ENCODE data around the gene DIRAS2. TPM values are rescaled to one million over a fixed set of nuclear protein-coding genes. Genes with fewer than 3 reads are reported as not detected.

Gene DIRAS2
- total RNA-seq, 2 experiments from 2014 or later: not detected

- H3K9me3 Mint-ChIP-seq: no peaks in the 10 kb centered on the region
- POLR2A ChIA-PET: no interaction called here
- CTCF ChIA-PET: interaction anchor here (0.6 kb wide), 1 partner anchor 112 kb away, joined by 4 read pairs; no protein-coding TSS in a partner anchor
- intact Hi-C loops (cut with micrococcal nuclease): loop anchor here (5.0 kb wide), 1 partner anchor 415 kb away; no protein-coding TSS in a partner anchor
- peaks cover 35% of the 10 kb centered on the region for H3K27me3 Mint-ChIP-seq
- H3K27ac Mint-ChIP-seq: no peak overlapping the region
- H3K4me3 Mint-ChIP-seq: no peak overlapping the region
- no peaks in the 10 kb centered on the region for H3K36me3 Mint-ChIP-seq
- peaks cover 3% of the 10 kb centered on the region for H3K4me1 Mint-ChIP-seq (ENCODE audit: low read depth)
- no peak for DNase-seq
Observed at GRCh38 chr9:90641884-90642487, 638 bp downstream of the DIRAS2 start.

GRCh38 chr9:90641086-90641485 lies 1.5 kb downstream of the DIRAS2 start:
- Mint-ChIP-seq H3K27ac (no peak overlapping the region), H3K4me3 (no peak overlapping the region), H3K9me3 (no peaks in the 10 kb centered on the region), H3K27me3 (peaks cover 32% of the 10 kb centered on the region), H3K36me3 (no peaks in the 10 kb centered on the region), H3K4me1 (ENCODE audit: low read depth) (peaks cover 3% of the 10 kb centered on the region)
- intact Hi-C loops (cut with micrococcal nuclease): loop anchor here (5.0 kb wide), 1 partner anchor 414 kb away; no protein-coding TSS in a partner anchor
- POLR2A ChIA-PET: no interaction called here
- no peak for DNase-seq
- CTCF ChIA-PET: no interaction called here

GRCh38 chr9:90640361-90640760 lies 2.3 kb downstream of the DIRAS2 start:
- Mint-ChIP-seq H3K36me3 (no peaks in the 10 kb centered on the region), H3K4me3 (no peak overlapping the region), H3K27ac (no peak overlapping the region), H3K4me1 (ENCODE audit: low read depth) (peaks cover 3% of the 10 kb centered on the region), H3K9me3 (no peaks in the 10 kb centered on the region), H3K27me3 (peaks cover 27% of the 10 kb centered on the region)
- POLR2A ChIA-PET: no interaction called here
- no peak for DNase-seq
- intact Hi-C loops (cut with micrococcal nuclease): loop anchor here (5.0 kb wide), 1 partner anchor 413 kb away; no protein-coding TSS in a partner anchor
- CTCF ChIA-PET: no interaction called here

GRCh38 chr9:90637626-90638025 lies 5.0 kb downstream of the DIRAS2 start:
- H3K36me3 Mint-ChIP-seq: no peaks in the 10 kb centered on the region
- intact Hi-C loops (cut with micrococcal nuclease): no loop called here
- POLR2A ChIA-PET: no interaction called here
- no peak overlapping the region for H3K27ac Mint-ChIP-seq
- no peak overlapping the region for H3K4me3 Mint-ChIP-seq
- H3K4me1 Mint-ChIP-seq (ENCODE audit: low read depth): peaks cover 3% of the 10 kb centered on the region
- peaks cover 15% of the 10 kb centered on the region for H3K27me3 Mint-ChIP-seq
- CTCF ChIA-PET: no interaction called here
- no peak for DNase-seq
- no peaks in the 10 kb centered on the region for H3K9me3 Mint-ChIP-seq

- no peak for DNase-seq
- no peaks in the 10 kb centered on the region for H3K9me3 Mint-ChIP-seq
- CTCF ChIA-PET: no interaction called here
Observed at GRCh38 chr9:90632647-90633207, 9.9 kb downstream of the DIRAS2 start.

GRCh38 chr9:90631964-90632363 lies 10.7 kb downstream of the DIRAS2 start:
- no peak overlapping the region for H3K27ac Mint-ChIP-seq
- intact Hi-C loops (cut with micrococcal nuclease): no loop called here
- DNase-seq: no peak
- H3K4me1 Mint-ChIP-seq (ENCODE audit: low read depth): no peaks in the 10 kb centered on the region
- CTCF ChIA-PET: no interaction called here
- POLR2A ChIA-PET: no interaction called here
- no peaks in the 10 kb centered on the region for H3K27me3 Mint-ChIP-seq
- no peak overlapping the region for H3K4me3 Mint-ChIP-seq
- H3K36me3 Mint-ChIP-seq: no peaks in the 10 kb centered on the region
- H3K9me3 Mint-ChIP-seq: no peaks in the 10 kb centered on the region

More at GRCh38 chr9:90632647-90633207, 9.9 kb downstream of the DIRAS2 start:
- intact Hi-C loops (cut with micrococcal nuclease): no loop called here
- Mint-ChIP-seq H3K27me3 (no peaks in the 10 kb centered on the region), H3K4me3 (no peak overlapping the region), H3K36me3 (no peaks in the 10 kb centered on the region), H3K27ac (no peak overlapping the region), H3K4me1 (ENCODE audit: low read depth) (no peaks in the 10 kb centered on the region)
- POLR2A ChIA-PET: no interaction called here

- H3K4me3 Mint-ChIP-seq: no peak overlapping the region
- no peaks in the 10 kb centered on the region for H3K36me3 Mint-ChIP-seq
- intact Hi-C loops (cut with micrococcal nuclease): no loop called here
- DNase-seq: no peak
- POLR2A ChIA-PET: no interaction called here
- H3K9me3 Mint-ChIP-seq: no peaks in the 10 kb centered on the region
- CTCF ChIA-PET: no interaction called here
- H3K4me1 Mint-ChIP-seq (ENCODE audit: low read depth): no peaks in the 10 kb centered on the region
- no peak overlapping the region for H3K27ac Mint-ChIP-seq
- H3K27me3 Mint-ChIP-seq: no peaks in the 10 kb centered on the region
Observed at GRCh38 chr9:90629991-90630390, 12.6 kb downstream of the DIRAS2 start.

GRCh38 chr9:90629354-90629753 lies 13.3 kb downstream of the DIRAS2 start:
- Mint-ChIP-seq H3K9me3 (no peaks in the 10 kb centered on the region), H3K36me3 (no peaks in the 10 kb centered on the region)
- POLR2A ChIA-PET: no interaction called here

DNA sequence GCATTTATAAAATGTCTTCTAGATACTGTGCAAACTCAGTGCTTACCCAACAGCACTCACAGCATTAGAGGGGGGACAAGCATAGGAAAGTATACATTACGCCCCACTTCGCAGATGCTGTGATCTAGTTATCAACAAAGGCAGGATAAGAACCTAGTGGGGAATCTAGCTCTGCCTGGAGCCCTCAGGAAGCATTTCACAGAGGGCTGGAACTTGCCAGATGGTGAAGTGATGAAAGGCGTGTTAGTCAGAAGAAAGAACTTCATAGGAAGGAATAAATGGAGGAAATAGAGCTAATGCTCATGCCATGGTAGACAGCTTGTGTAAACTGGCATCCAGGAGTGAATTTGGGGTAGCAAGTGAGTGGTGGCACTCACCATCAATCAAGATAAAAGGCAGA lies 25.8 kb downstream of the DIRAS2 start:
- intact Hi-C loops (cut with micrococcal nuclease): no loop called here
- DNase-seq: no peak
- Mint-ChIP-seq H3K9me3 (no peaks in the 10 kb centered on the region), H3K27me3 (peaks cover 4% of the 10 kb centered on the region), H3K36me3 (no peaks in the 10 kb centered on the region), H3K4me1 (ENCODE audit: low read depth) (no peaks in the 10 kb centered on the region), H3K27ac (no peak overlapping the region), H3K4me3 (no peak overlapping the region)
- ChIA-PET POLR2A (no interaction called here), CTCF (no interaction called here)

More at GRCh38 chr9:90629354-90629753, 13.3 kb downstream of the DIRAS2 start:
- no peak for DNase-seq
- H3K4me1 Mint-ChIP-seq (ENCODE audit: low read depth): no peaks in the 10 kb centered on the region
- no peak overlapping the region for H3K4me3 Mint-ChIP-seq
- intact Hi-C loops (cut with micrococcal nuclease): no loop called here
- H3K27me3 Mint-ChIP-seq: no peaks in the 10 kb centered on the region
- no peak overlapping the region for H3K27ac Mint-ChIP-seq
- CTCF ChIA-PET: no interaction called here

DNA sequence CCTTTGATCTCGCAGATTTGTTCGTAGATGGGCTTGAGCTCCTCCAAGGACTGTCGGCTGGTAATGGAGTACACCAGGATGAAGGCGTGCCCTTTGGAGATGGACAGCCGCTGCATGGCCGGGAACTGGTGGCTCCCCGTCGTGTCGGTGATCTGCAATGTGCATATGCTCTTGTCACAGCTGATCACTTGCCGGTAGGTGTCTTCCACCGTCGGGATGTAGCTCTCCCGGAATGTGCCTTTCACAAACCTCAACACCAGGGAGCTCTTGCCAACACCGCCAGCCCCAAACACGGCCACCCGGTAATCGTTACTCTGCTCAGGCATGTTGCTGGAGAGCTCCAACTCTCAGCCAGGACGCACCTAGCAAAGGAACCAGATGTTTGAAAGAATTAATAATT lies 29.1 kb downstream of the DIRAS2 start:
- H3K27ac Mint-ChIP-seq: no peak overlapping the region
- POLR2A ChIA-PET: no interaction called here
- no peak overlapping the region for H3K4me3 Mint-ChIP-seq
- H3K36me3 Mint-ChIP-seq: no peaks in the 10 kb centered on the region
- no peaks in the 10 kb centered on the region for H3K4me1 Mint-ChIP-seq (ENCODE audit: low read depth)
- H3K27me3 Mint-ChIP-seq: peaks cover 9% of the 10 kb centered on the region
- no peaks in the 10 kb centered on the region for H3K9me3 Mint-ChIP-seq
- intact Hi-C loops (cut with micrococcal nuclease): no loop called here
- no peak for DNase-seq
- CTCF ChIA-PET: interaction anchor here (0.6 kb wide), 1 partner anchor 256 kb away, joined by 3 read pairs; no protein-coding TSS in a partner anchor

- Mint-ChIP-seq H3K4me3 (no peak overlapping the region), H3K36me3 (no peaks in the 10 kb centered on the region), H3K9me3 (no peaks in the 10 kb centered on the region), H3K27me3 (peaks cover 9% of the 10 kb centered on the region), H3K4me1 (ENCODE audit: low read depth) (no peaks in the 10 kb centered on the region), H3K27ac (no peak overlapping the region)
- no peak for DNase-seq
- CTCF ChIA-PET: no interaction called here
- intact Hi-C loops (cut with micrococcal nuclease): no loop called here
- POLR2A ChIA-PET: no interaction called here
Observed at GRCh38 chr9:90612957-90613356, 29.7 kb downstream of the DIRAS2 start.

DNA sequence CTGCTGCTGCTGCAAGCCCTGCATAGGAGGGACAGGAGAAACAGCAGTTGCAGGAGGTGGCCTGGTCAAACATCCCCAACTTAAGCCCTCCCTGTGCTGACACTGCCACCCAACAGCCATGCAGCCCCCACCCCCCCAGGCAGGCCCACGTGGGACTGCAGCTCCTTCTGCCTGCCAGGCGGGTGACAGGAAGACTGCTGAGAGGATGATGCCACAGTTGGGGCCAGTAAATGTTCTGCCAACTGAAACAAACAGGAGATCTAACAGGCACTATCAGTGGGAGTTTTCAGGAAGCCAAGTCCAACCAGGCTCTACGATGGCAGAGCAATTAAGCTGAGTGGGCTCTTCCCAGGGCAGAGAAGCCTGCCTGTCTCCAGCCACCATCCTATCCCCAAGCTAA lies 31.1 kb downstream of the DIRAS2 start:
- no peak for DNase-seq
- Mint-ChIP-seq H3K4me1 (ENCODE audit: low read depth) (no peaks in the 10 kb centered on the region), H3K4me3 (no peak overlapping the region), H3K27ac (no peak overlapping the region), H3K27me3 (peaks cover 8% of the 10 kb centered on the region), H3K9me3 (no peaks in the 10 kb centered on the region), H3K36me3 (no peaks in the 10 kb centered on the region)
- CTCF ChIA-PET: no interaction called here
- POLR2A ChIA-PET: no interaction called here
- intact Hi-C loops (cut with micrococcal nuclease): no loop called here

GRCh38 chr9:90611121-90611520 lies 31.5 kb downstream of the DIRAS2 start:
- no peak overlapping the region for H3K4me3 Mint-ChIP-seq
- no peak for DNase-seq
- H3K9me3 Mint-ChIP-seq: no peaks in the 10 kb centered on the region
- CTCF ChIA-PET: no interaction called here
- peaks cover 8% of the 10 kb centered on the region for H3K27me3 Mint-ChIP-seq
- no peak overlapping the region for H3K27ac Mint-ChIP-seq
- POLR2A ChIA-PET: no interaction called here
- H3K36me3 Mint-ChIP-seq: no peaks in the 10 kb centered on the region
- intact Hi-C loops (cut with micrococcal nuclease): no loop called here
- H3K4me1 Mint-ChIP-seq (ENCODE audit: low read depth): no peaks in the 10 kb centered on the region
